GM12878 (cell line): ENCODE results near the gene C1QTNF9B. TPM values are rescaled to one million over a fixed set of nuclear protein-coding genes. Genes with fewer than 3 reads are reported as not detected.

Experiments used
- ATAC-seq: fragments of 200-7000 bp; cut with Tn5 transposase; 3 replicates; pipeline ENCODE4 v1.9.1; 2020; ENCODE audit warnings: mild to moderate bottlenecking, moderate library complexity
- BruUV-seq: library from RNA; stranded (reverse); fragments of 400-500 nt; replicated peaks from 2 replicates; lab custom pipeline; 2021; lab: Mats Ljungman, UMichigan
- CTCF ChIA-PET: fragments of 300-600 bp; sonication (Branson Sonifier 250); formaldehyde crosslinking; extraction: SDS; loops from one replicate; lab custom pipeline; 2021; ENCODE audit warnings: inconsistent platforms; lab: Yijun Ruan, JAX
- POLR2A ChIA-PET: fragments of 350-600 bp; formaldehyde crosslinking; extraction: SDS; loops from one replicate; lab custom pipeline; 2021; ENCODE audit warnings: inconsistent platforms; lab: Charles Lee
- RAD21 ChIA-PET: fragments of 300-600 bp; sonication (Branson Sonifier 250); formaldehyde crosslinking; loops from one replicate; lab custom pipeline; 2023; ENCODE audit warnings: antibody characterized with exemption; ENCODE audit not compliant: unreplicated experiment; lab: Charles Lee
- SMC1A ChIA-PET: fragments of 300-600 bp; sonication (Branson Sonifier 250); formaldehyde crosslinking; loops from one replicate; lab custom pipeline; 2023; ENCODE audit not compliant: unreplicated experiment, uncharacterized antibody; lab: Charles Lee
- DNase-seq: peaks from one replicate; pipeline ENCODE4 v3.0.0-alpha.2; 2011; ENCODE audit warnings: low read depth, low spot score
- FAIRE-seq: peaks from 3 replicates; lab custom pipeline; 2011; peaks lifted over from hg19 to GRCh38; lab: Jason Lieb, UNC
- H2AFZ ChIP-seq: 2 replicates; pipeline ENCODE4 v1.6.0; 2011; ENCODE audit warnings: low read depth, low read length, control low read depth; ENCODE audit not compliant: control insufficient read depth
- H3K27ac ChIP-seq: 2 replicates; pipeline ENCODE4 v1.5.1; 2011; ENCODE audit warnings: control low read depth; ENCODE audit not compliant: control insufficient read depth, insufficient read depth
- H3K27me3 ChIP-seq, 2 experiments: replicated peaks in 1 of 2; 2 replicates each; pipeline versions ENCODE4 v1.6.0 to v1.6.1; 2011; ENCODE audit warnings: low read length in 1 of 2; ENCODE audit not compliant: control insufficient read depth in 2 of 2, insufficient read depth in 2 of 2
- H3K36me3 ChIP-seq, 2 experiments: 2 replicates each; pipeline ENCODE4 v1.5.1; 2011; ENCODE audit warnings: low read length in 1 of 2; ENCODE audit not compliant: control insufficient read depth in 2 of 2, insufficient read depth in 2 of 2
- H3K4me1 ChIP-seq: 2 replicates; pipeline ENCODE4 v1.6.1; 2011; ENCODE audit warnings: mild to moderate bottlenecking, low read length, moderate library complexity, mixed read lengths; ENCODE audit not compliant: control insufficient read depth, insufficient read depth
- H3K4me2 ChIP-seq: 2 replicates; pipeline ENCODE4 v1.6.0; 2011; ENCODE audit warnings: control low read depth; ENCODE audit not compliant: control insufficient read depth, insufficient read depth
- H3K4me3 ChIP-seq: fragments of 200-600 bp; sonication (generic); 2 replicates; pipeline ENCODE4 v1.5.1; 2016
- H3K79me2 ChIP-seq: 2 replicates; pipeline ENCODE4 v1.6.0; 2011; ENCODE audit warnings: low read length; ENCODE audit not compliant: control insufficient read depth, insufficient read depth
- H3K9ac ChIP-seq: 2 replicates; pipeline ENCODE4 v1.8.0; 2011; ENCODE audit warnings: low read length, control low read depth, mixed read lengths; ENCODE audit not compliant: control insufficient read depth, insufficient read depth
- H3K9me3 ChIP-seq: replicated peaks from 3 replicates; pipeline ENCODE4 v1.5.1; 2011; ENCODE audit warnings: mild to moderate bottlenecking, low read length; ENCODE audit not compliant: control insufficient read depth, insufficient read depth
- H4K20me1 ChIP-seq: 2 replicates; pipeline ENCODE4 v1.6.0; 2011; ENCODE audit not compliant: control insufficient read depth, insufficient read depth
- BCL11A ChIP-seq: IDR thresholded peaks from 2 replicates; pipeline ENCODE4 v1.6.1; 2011; ENCODE audit warnings: low read depth, low read length
- CBFB ChIP-seq: IDR thresholded peaks from 2 replicates; pipeline ENCODE4 v1.6.1; 2016; ENCODE audit warnings: antibody characterized with exemption, low read depth
- CHD4 ChIP-seq: fragments of 200-600 bp; sonication (generic); IDR thresholded peaks from 2 replicates; pipeline ENCODE4 v1.6.1; 2016; ENCODE audit warnings: mild to moderate bottlenecking
- EZH2 ChIP-seq: IDR thresholded peaks from 2 replicates; pipeline ENCODE4 v1.6.1; 2012; ENCODE audit warnings: low read depth, mild to moderate bottlenecking, control low read depth, inconsistent platforms, low read length, borderline replicate concordance; ENCODE audit not compliant: control insufficient read depth
- FOXK2 ChIP-seq: fragments of 450-650 bp; IDR thresholded peaks from 2 replicates; pipeline ENCODE4 v1.6.1; 2017; ENCODE audit warnings: mild to moderate bottlenecking, moderate library complexity
- MTA3 ChIP-seq: IDR thresholded peaks from 2 replicates; pipeline ENCODE4 v1.6.1; 2012; ENCODE audit warnings: low read length, inconsistent platforms, borderline replicate concordance
- POLR2A ChIP-seq: IDR thresholded peaks from 2 replicates; pipeline ENCODE4 v1.6.1; 2011; ENCODE audit warnings: low read depth, mild to moderate bottlenecking, low read length
- POU2F2 ChIP-seq: IDR thresholded peaks from 3 replicates; pipeline ENCODE4 v1.6.1; 2011; ENCODE audit warnings: low read depth, mild to moderate bottlenecking, low read length, borderline replicate concordance
- RAD21 ChIP-seq: IDR thresholded peaks from 2 replicates; pipeline ENCODE4 v1.6.1; 2011; ENCODE audit warnings: mild to moderate bottlenecking, low read depth, low read length, moderate library complexity; ENCODE audit not compliant: insufficient read depth
- SREBF1 ChIP-seq: IDR thresholded peaks from 2 replicates; pipeline ENCODE4 v1.6.1; 2012; ENCODE audit warnings: mild to moderate bottlenecking, low read length
- STAT1 ChIP-seq: fragments of 450-650 bp; conservative IDR thresholded peaks from 2 replicates; pipeline ENCODE4 v1.6.1; 2014; ENCODE audit warnings: antibody characterized with exemption, mild to moderate bottlenecking
- TARDBP ChIP-seq: IDR thresholded peaks from 2 replicates; pipeline ENCODE4 v1.6.1; 2016; ENCODE audit warnings: borderline replicate concordance
- WRNIP1 ChIP-seq: IDR thresholded peaks from 2 replicates; pipeline ENCODE4 v1.6.1; 2011; ENCODE audit warnings: low read depth, low read length, improper control_type of control experiment, borderline replicate concordance
- ZSCAN29 ChIP-seq: fragments of 450-650 bp; IDR thresholded peaks from 2 replicates; pipeline ENCODE4 v1.6.1; 2017; ENCODE audit warnings: mild to moderate bottlenecking, moderate library complexity
- WGBS: methylation state at CpG from one replicate; pipeline ENCODE4 v1.1.6; 2016; ENCODE audit warnings: low lambda C conversion rate; ENCODE audit not compliant: insufficient replicate concordance, insufficient coverage; ENCODE audit errors: missing lambda C conversion rate; 5-methylcytosine and 5-hydroxymethylcytosine counted together
- in situ Hi-C: fragments of 300-500 bp; cut with MboI; formaldehyde crosslinking; loops from 9 replicates; pipeline ENCODE4 v1.14.3; 2018; ENCODE audit warnings: mixed read lengths
- intact Hi-C: fragments of 100-400 bp; cut with micrococcal nuclease; formaldehyde crosslinking; loops from one replicate; pipeline ENCODE4 v1.14.2; 2022; ENCODE audit not compliant: unreplicated experiment
- polyA plus RNA-seq, 11 experiments: library from polyadenylated mRNA; depleted of rRNA in 4 of 11; unstranded in 6 of 11; stranded (reverse) in 5 of 11; fragments of >200 nt; fragmentation: Nextera tagmentation in 4 of 11; fragmentation: Illumina TruSeq in 1 of 11; extraction: Ambion mirVana in 4 of 11; extraction: Trizol in 1 of 11; gene quantifications; 1 replicate in 1 of 11; 2 replicates in 10 of 11; pipeline versions ENCODE4 v1.2.1 to v1.2.3, GENCODE V29; 2011 to 2016; ENCODE audit warnings: inconsistent platforms in 2 of 11, missing spikeins in 2 of 11, low read depth in 1 of 11
- total RNA-seq, 4 experiments: library from RNA; depleted of rRNA in 3 of 4; stranded (reverse); fragments of >200 nt in 3 of 4; fragmentation: Illumina TruSeq in 1 of 4; extraction: Trizol in 1 of 4; gene quantifications; 2 replicates each; pipeline versions ENCODE4 v1.2.1 to v1.2.3, GENCODE V29; 2013 to 2021
- TF ChIP-seq, protein P1 (sequence below): IDR thresholded peaks from 2 replicates; pipeline ENCODE4 v1.6.1; 2012; ENCODE audit warnings: low read depth, low read length, improper control_type of control experiment
- TF ChIP-seq, protein P2 (sequence below): fragments of 150-350 bp; IDR thresholded peaks from 2 replicates; pipeline ENCODE4 v1.6.1; 2014; ENCODE audit warnings: mild to moderate bottlenecking, low read depth, low read length

The C1QTNF9B gene
- total and polyA plus RNA-seq, 10 of the 15 experiments (the other 5 are each of a cell fraction or from before 2014, with no cell fraction given): 0.10 to 0.48 (median 0.32) TPM; not detected in 6

DNA sequence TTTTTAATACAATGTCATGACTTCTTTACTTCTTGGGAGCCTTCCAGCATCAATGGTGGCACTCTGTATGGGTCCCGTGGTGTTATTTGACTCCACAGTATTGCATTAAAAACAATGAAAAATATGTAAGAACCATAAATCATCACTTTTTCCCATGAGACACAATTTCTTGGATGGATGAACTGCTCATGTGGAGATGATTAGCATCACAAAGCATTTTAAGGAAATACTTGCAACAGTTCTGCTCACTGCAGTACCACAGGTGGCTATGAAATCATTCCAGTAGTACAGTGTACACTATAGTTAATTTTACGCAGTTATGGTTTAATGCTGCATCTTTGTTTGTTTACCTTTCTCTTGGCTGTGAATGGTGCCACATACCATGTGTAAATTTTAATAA, 37.2 kb upstream of the C1QTNF9B start:
- FAIRE-seq: no peak
- no peak overlapping the region for H3K4me3 ChIP-seq
- RAD21 ChIA-PET: no interaction called here

DNA sequence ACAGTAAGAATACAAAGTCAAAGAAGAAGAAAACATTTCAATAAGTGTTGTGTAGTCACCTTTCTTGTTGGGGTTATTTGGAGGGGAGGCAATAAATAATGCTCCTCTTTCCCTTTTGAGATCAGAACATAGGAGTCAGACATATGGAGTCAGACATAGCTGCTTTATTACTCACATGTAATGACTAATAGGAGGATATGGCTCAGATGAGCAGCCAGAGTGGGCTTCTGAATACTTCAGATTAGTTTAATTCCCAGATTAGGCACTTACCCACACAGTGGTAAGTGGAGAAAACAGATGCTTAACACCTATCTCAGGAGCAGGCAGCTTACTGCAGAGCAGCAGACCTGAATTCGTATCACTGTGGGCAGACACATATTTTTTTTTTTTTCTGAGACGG, 31.7 kb upstream of the C1QTNF9B start:
- H3K9me3 ChIP-seq: no peaks in the 10 kb centered on the region
- ATAC-seq (no peak), FAIRE-seq (no peak), DNase-seq (no peak)
- in situ Hi-C loops: no loop called here
- H3K4me1 ChIP-seq: no peaks in the 10 kb centered on the region
- intact Hi-C loops: no loop called here
- TF ChIP-seq POU2F2 (no peak), STAT1 (no peak), ZSCAN29 (no peak), RAD21 (no peak), POLR2A (no peak), CBFB (no peak), FOXK2 (no peak), TARDBP (no peak), WRNIP1 (no peak), BCL11A (no peak)
- TF ChIP-seq, protein P1, sequence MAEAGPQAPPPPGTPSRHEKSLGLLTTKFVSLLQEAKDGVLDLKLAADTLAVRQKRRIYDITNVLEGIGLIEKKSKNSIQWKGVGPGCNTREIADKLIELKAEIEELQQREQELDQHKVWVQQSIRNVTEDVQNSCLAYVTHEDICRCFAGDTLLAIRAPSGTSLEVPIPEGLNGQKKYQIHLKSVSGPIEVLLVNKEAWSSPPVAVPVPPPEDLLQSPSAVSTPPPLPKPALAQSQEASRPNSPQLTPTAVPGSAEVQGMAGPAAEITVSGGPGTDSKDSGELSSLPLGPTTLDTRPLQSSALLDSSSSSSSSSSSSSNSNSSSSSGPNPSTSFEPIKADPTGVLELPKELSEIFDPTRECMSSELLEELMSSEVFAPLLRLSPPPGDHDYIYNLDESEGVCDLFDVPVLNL: no peak
- TF ChIP-seq, protein P2, sequence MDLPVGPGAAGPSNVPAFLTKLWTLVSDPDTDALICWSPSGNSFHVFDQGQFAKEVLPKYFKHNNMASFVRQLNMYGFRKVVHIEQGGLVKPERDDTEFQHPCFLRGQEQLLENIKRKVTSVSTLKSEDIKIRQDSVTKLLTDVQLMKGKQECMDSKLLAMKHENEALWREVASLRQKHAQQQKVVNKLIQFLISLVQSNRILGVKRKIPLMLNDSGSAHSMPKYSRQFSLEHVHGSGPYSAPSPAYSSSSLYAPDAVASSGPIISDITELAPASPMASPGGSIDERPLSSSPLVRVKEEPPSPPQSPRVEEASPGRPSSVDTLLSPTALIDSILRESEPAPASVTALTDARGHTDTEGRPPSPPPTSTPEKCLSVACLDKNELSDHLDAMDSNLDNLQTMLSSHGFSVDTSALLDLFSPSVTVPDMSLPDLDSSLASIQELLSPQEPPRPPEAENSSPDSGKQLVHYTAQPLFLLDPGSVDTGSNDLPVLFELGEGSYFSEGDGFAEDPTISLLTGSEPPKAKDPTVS: no peak
- no TSS peak for BruUV-seq
- H3K4me2 ChIP-seq: no peak overlapping the region
- H3K36me3 ChIP-seq: no peaks in the 10 kb centered on the region
- H3K27ac ChIP-seq: no peak overlapping the region
- 50% methylated on average over 2 of the region's 2 CpGs for WGBS
- ChIA-PET RAD21 (no interaction called here), SMC1A (no interaction called here), POLR2A (no interaction called here), CTCF (no interaction called here)
- no peak overlapping the region for H3K4me3 ChIP-seq
- no peaks in the 10 kb centered on the region for H3K79me2 ChIP-seq
- H3K9ac ChIP-seq: no peak overlapping the region
- no peaks in the 10 kb centered on the region for H4K20me1 ChIP-seq
- H3K27me3 ChIP-seq: no peaks in the 10 kb centered on the region
- no peak overlapping the region for H2AFZ ChIP-seq

More for the DNA sequence above, 37.2 kb upstream of the C1QTNF9B start:
- CTCF ChIA-PET: interaction anchor here (1.3 kb wide), 1 partner anchor 22 kb away, joined by 3 read pairs; no protein-coding TSS in a partner anchor
- WGBS: 59% methylated on average over 2 of the region's 2 CpGs
- Histone ChIP-seq H3K36me3 (no peaks in the 10 kb centered on the region), H3K27ac (no peak overlapping the region), H4K20me1 (no peaks in the 10 kb centered on the region), H3K27me3 (no peaks in the 10 kb centered on the region; a peak in 1 of 4 replicates), H3K79me2 (no peaks in the 10 kb centered on the region), H3K4me1 (no peaks in the 10 kb centered on the region), H3K4me2 (no peak overlapping the region), H3K9me3 (no peaks in the 10 kb centered on the region), H2AFZ (no peak overlapping the region), H3K9ac (no peak overlapping the region)
- ATAC-seq: no peak
- in situ Hi-C loops: no loop called here
- intact Hi-C loops: no loop called here
- POLR2A ChIA-PET: no interaction called here
- DNase-seq: no peak
- TF ChIP-seq, protein P2: no peak
- no peak for TF ChIP-seq MTA3
- TF ChIP-seq SREBF1: no peak
- TF ChIP-seq EZH2: no peak
- no peak for TF ChIP-seq CHD4
- SMC1A ChIA-PET: no interaction called here
- BruUV-seq: no TSS peak
